ENCODE data around the gene PPP1R11.

DNA sequence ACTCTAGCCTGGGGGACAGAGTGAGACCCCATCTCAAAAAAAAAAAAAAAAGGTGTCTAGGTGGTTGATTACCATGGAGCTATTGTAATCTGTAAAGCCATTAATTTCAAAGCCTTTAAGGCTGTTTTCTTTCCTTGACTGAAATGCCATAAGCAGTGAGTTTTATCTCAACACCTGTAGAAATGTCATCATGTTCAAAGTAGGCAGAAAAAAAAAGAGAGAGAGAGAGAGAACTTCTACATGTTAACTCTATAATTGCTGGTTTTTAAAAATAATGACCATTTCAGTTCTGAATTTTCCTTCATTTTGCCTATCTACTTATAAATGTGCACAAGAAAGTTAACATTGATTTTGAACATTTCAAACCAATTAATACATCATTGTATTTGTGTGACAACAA lies 35.6 kb upstream of the PPP1R11 start:
- TF ChIP-seq CTCF (IDR thresholded peaks at IDR 0.05) (no peak), POLR2A (IDR thresholded peaks at IDR 0.05) (no peak)

All from stomach (tissue), 4 donors.